B cell (primary cell): ENCODE measurements around the gene TAS2R19. TPM values are rescaled to one million over a fixed set of nuclear protein-coding genes. Genes with fewer than 3 reads are reported as not detected.
"Not testable (repeated sequence)": the region's sequence is repeated elsewhere in the genome, so short reads cannot be mapped to it uniquely, and the experiment has no call there.

ENCODE experiments used
- ATAC-seq: fragments of 200-7000 bp; cut with Tn5 transposase; one replicate; pipeline ENCODE4 v1.10.0; 2021; ENCODE audit warnings: low read depth, mild to moderate bottlenecking, moderate number of reproducible peaks, moderate library complexity
- CTCF ChIA-PET: fragments of 350-600 bp; sonication (Branson Sonifier 250); formaldehyde crosslinking; loops from one replicate; lab custom pipeline; 2021; ENCODE audit warnings: antibody characterized with exemption, inconsistent platforms; lab: Charles Lee
- POLR2A ChIA-PET: fragments of 350-600 bp; sonication (Branson Sonifier 250); formaldehyde crosslinking; loops from one replicate; lab custom pipeline; 2021; ENCODE audit warnings: antibody characterized with exemption; lab: Charles Lee
- DNase-seq: peaks from one replicate; pipeline ENCODE4 v3.0.0; 2013
- H2AFZ ChIP-seq: 2 replicates; pipeline ENCODE4 v1.6.1; 2012; ENCODE audit warnings: mild to moderate bottlenecking, low read depth, low read length; ENCODE audit not compliant: insufficient read depth, poor library complexity, severe bottlenecking
- H3K27ac ChIP-seq, 2 donors: 1 replicate in 1 of 2; 2 replicates in 1 of 2; pipeline ENCODE4 v1.5.1; 2012 to 2013; ENCODE audit warnings: low read length in 2 of 2, mild to moderate bottlenecking in 2 of 2, moderate library complexity in 1 of 2
- H3K27me3 ChIP-seq, 4 experiments: fragments of 200-600 bp in 1 of 4; sonication (generic) in 1 of 4; replicated peaks in 1 of 4; 1 replicate in 2 of 4; 2 replicates in 2 of 4; pipeline versions ENCODE4 v1.6.1 to v1.7.0; 2013 to 2016; ENCODE audit warnings: low read length in 3 of 4, mild to moderate bottlenecking in 2 of 4, mixed read lengths in 1 of 4, moderate library complexity in 1 of 4; ENCODE audit not compliant: insufficient read depth in 4 of 4, control insufficient read depth in 3 of 4; ENCODE audit errors: control extremely low read depth in 1 of 4
- H3K36me3 ChIP-seq, 2 experiments: replicated peaks in 1 of 2; 1 replicate in 1 of 2; 2 replicates in 1 of 2; pipeline versions ENCODE4 v1.6.1 to v1.7.1; 2013; ENCODE audit warnings: low read length in 1 of 2; ENCODE audit not compliant: insufficient read depth in 2 of 2, control insufficient read depth in 1 of 2; ENCODE audit errors: control extremely low read depth in 1 of 2, extremely low read depth in 1 of 2
- H3K4me1 ChIP-seq, 2 donors: fragments of 200-600 bp in 1 of 2; sonication (generic) in 1 of 2; 1 replicate in 1 of 2; 2 replicates in 1 of 2; pipeline versions ENCODE4 v1.5.1 to v1.6.1; 2013 to 2017; ENCODE audit warnings: low read length in 2 of 2; ENCODE audit not compliant: control insufficient read depth in 2 of 2, insufficient read depth in 2 of 2
- H3K4me2 ChIP-seq: replicated peaks from 2 replicates; pipeline ENCODE3; 2012; ENCODE audit warnings: mild to moderate bottlenecking, low read depth, low read length; ENCODE audit not compliant: poor library complexity, severe bottlenecking
- H3K4me3 ChIP-seq, 5 experiments: fragments of 200-600 bp in 1 of 5; sonication (generic) in 1 of 5; 1 replicate in 3 of 5; 2 replicates in 2 of 5; pipeline versions ENCODE4 v1.5.1 to v1.7.0; 2011 to 2016; ENCODE audit warnings: low read length in 4 of 5, mild to moderate bottlenecking in 4 of 5, low read depth in 2 of 5, control low read depth in 1 of 5, moderate library complexity in 1 of 5; ENCODE audit not compliant: insufficient read depth in 1 of 5; ENCODE audit errors: control extremely low read depth in 1 of 5, extremely low read depth in 1 of 5
- H3K79me2 ChIP-seq: fragments of 200-600 bp; sonication (generic); one replicate; pipeline ENCODE4 v1.6.0; 2016; ENCODE audit warnings: low read length; ENCODE audit not compliant: control insufficient read depth, insufficient read depth
- H3K9ac ChIP-seq: fragments of 200-600 bp; sonication (generic); 2 replicates; pipeline ENCODE4 v1.6.1; 2017; ENCODE audit warnings: mild to moderate bottlenecking, low read length, moderate library complexity
- H3K9me3 ChIP-seq, 3 donors: one replicate each; pipeline versions ENCODE4 v1.6.1 to v1.7.1; 2013; ENCODE audit warnings: low read length in 2 of 3; ENCODE audit not compliant: control insufficient read depth in 2 of 3, insufficient read depth in 1 of 3; ENCODE audit errors: control extremely low read depth in 1 of 3
- H4K20me1 ChIP-seq: 2 replicates; pipeline ENCODE4 v1.6.0; 2012; ENCODE audit warnings: mild to moderate bottlenecking, low read length; ENCODE audit not compliant: insufficient read depth, control insufficient read depth, poor library complexity, severe bottlenecking
- H3K27ac Mint-ChIP-seq: one replicate; pipeline ENCODE4 v1.8.0; 2021; ENCODE audit warnings: mixed read lengths
- H3K27me3 Mint-ChIP-seq: one replicate; pipeline ENCODE4 v1.8.0; 2021; ENCODE audit warnings: mixed read lengths
- H3K4me1 Mint-ChIP-seq: one replicate; pipeline ENCODE4 v1.8.0; 2021; ENCODE audit warnings: mixed read lengths
- H3K4me3 Mint-ChIP-seq: one replicate; pipeline ENCODE4 v1.8.0; 2021; ENCODE audit warnings: mixed read lengths
- H3K9me3 Mint-ChIP-seq: one replicate; pipeline ENCODE4 v1.8.0; 2022; ENCODE audit warnings: mixed read lengths; ENCODE audit not compliant: insufficient read depth
- EZH2 ChIP-seq: IDR thresholded peaks from 2 replicates; pipeline ENCODE4 v1.6.1; 2012; ENCODE audit warnings: borderline replicate concordance, low read depth, mild to moderate bottlenecking, moderate library complexity, low read length; ENCODE audit not compliant: insufficient read depth, poor library complexity, severe bottlenecking
- WGBS: methylation state at CpG from one replicate; pipeline ENCODE4 v1.1.5; 2013; ENCODE audit warnings: missing lambda C conversion rate; ENCODE audit not compliant: insufficient coverage; 5-methylcytosine and 5-hydroxymethylcytosine counted together
- intact Hi-C: fragments of 100-400 bp; cut with micrococcal nuclease; formaldehyde crosslinking; loops from one replicate; pipeline ENCODE4 v1.10.0; 2022
- polyA plus RNA-seq: library from polyadenylated mRNA; depleted of rRNA; stranded (reverse); fragments of >200 nt; gene quantifications from 2 replicates; pipeline ENCODE4 v1.2.3, GENCODE V29; 2012
- total RNA-seq, 2 donors: library from RNA; stranded (reverse); fragments of 120-200 nt in 1 of 2; gene quantifications; 1 replicate in 1 of 2; 2 replicates in 1 of 2; pipeline versions ENCODE4 v1.2.3 to v1.2.4, GENCODE V29; 2013 to 2022
- TF ChIP-seq, protein P1 (sequence below): fragments of 200-600 bp; IDR thresholded peaks from one replicate; pipeline ENCODE4 v1.8.0; 2022; ENCODE audit warnings: antibody characterized with exemption, mild to moderate bottlenecking

TAS2R19 gene
- total and polyA plus RNA-seq, 2 donors (not counting 1 experiment from before 2014, with no cell fraction given), result 0.34 to 5.7 TPM

DNA sequence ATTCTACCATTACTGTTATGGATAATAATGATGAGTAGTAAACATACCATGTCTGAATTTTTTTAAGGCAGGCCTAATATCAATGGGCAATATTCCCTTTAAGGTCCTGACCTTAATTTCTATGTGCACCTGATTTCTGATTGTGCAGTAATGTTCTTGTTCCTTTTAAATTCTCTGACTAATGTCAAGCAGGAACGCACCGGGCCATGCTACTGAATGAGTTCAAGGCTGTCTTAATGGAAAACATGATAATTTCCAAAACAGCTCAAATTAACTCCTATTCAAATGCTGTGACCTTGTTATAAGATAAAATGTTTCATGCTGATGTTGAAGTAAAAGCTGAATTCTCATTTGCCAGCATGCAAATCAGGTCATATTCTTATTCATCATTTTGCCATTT is 32.9 kb upstream of the TAS2R19 start:
- H3K27me3 Mint-ChIP-seq, result no peaks in the 10 kb centered on the region
- H4K20me1 ChIP-seq, result no peaks in the 10 kb centered on the region
- intact Hi-C loops, result loop anchor here (1.0 to 2.0 kb wide), 2 partner anchors 29 to 71 kb away; no protein-coding TSS in a partner anchor
- no peak overlapping the region for H3K27ac Mint-ChIP-seq
- TF ChIP-seq, protein P1, sequence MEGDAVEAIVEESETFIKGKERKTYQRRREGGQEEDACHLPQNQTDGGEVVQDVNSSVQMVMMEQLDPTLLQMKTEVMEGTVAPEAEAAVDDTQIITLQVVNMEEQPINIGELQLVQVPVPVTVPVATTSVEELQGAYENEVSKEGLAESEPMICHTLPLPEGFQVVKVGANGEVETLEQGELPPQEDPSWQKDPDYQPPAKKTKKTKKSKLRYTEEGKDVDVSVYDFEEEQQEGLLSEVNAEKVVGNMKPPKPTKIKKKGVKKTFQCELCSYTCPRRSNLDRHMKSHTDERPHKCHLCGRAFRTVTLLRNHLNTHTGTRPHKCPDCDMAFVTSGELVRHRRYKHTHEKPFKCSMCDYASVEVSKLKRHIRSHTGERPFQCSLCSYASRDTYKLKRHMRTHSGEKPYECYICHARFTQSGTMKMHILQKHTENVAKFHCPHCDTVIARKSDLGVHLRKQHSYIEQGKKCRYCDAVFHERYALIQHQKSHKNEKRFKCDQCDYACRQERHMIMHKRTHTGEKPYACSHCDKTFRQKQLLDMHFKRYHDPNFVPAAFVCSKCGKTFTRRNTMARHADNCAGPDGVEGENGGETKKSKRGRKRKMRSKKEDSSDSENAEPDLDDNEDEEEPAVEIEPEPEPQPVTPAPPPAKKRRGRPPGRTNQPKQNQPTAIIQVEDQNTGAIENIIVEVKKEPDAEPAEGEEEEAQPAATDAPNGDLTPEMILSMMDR, result no peak
- TF ChIP-seq EZH2, result no peak
- WGBS, result no CpG with 5 or more reads among the region's 2 CpGs
- H3K4me3 ChIP-seq, result no peak overlapping the region
- no peak overlapping the region for H3K4me2 ChIP-seq
- ChIA-PET POLR2A (no interaction called here), CTCF (no interaction called here)
- no peaks in the 10 kb centered on the region for H3K4me1 ChIP-seq
- peaks cover 0 to 13% (median 5%) of the 10 kb centered on the region in 3 donors for H3K9me3 ChIP-seq
- ATAC-seq (no peak), DNase-seq (no peak)
- H2AFZ ChIP-seq, result no peak overlapping the region
- H3K27ac ChIP-seq, result no peak overlapping the region
- no peak overlapping the region for H3K9ac ChIP-seq
- H3K9me3 Mint-ChIP-seq, result peaks cover 8% of the 10 kb centered on the region
- no peaks in the 10 kb centered on the region for H3K27me3 ChIP-seq
- no peaks in the 10 kb centered on the region for H3K4me1 Mint-ChIP-seq
- H3K4me3 Mint-ChIP-seq, result no peak overlapping the region
- peaks cover 0 to 5% of the 10 kb centered on the region in 2 experiments for H3K36me3 ChIP-seq
- H3K79me2 ChIP-seq, result peaks cover 24% of the 10 kb centered on the region

DNA sequence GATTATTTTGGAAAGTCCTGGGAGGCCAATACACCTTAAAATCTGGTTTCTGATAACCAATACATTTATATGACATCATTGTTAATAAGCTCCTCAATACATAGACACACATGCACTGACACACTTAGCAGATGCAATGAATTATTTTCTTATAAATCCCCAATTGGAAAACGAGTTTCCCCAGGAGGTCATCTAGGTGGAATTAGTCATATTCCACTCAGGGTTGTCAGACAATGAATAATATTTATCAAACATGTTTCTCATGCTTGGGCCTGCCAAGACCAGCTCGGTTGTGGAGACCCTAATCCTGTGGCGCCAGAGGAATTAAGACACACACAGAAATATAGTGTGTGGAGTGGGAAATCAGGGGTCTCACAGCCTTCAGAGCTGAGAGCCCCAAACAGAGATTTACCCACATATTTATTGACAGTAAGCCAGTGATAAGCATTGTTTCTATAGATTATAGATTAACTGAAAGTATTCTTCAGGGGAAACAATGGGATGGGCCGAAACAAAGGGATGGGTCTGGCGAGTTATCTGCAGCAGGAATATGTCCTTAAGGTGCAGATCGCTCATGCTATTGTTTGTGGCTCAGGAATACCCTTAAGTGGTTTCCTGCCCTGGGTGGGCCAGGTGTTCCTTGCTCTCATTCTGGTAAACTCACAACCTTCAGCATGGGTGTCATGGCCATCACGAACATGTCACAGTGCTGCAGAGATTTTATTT is 27.5 kb upstream of the TAS2R19 start:
- H3K27ac ChIP-seq, H4K20me1 ChIP-seq, DNase-seq, H3K4me1 Mint-ChIP-seq, intact Hi-C loops, H3K4me3 Mint-ChIP-seq, CTCF ChIA-PET, H3K27me3 ChIP-seq, H3K4me3 ChIP-seq, H3K9ac ChIP-seq, ATAC-seq, H2AFZ ChIP-seq, H3K27ac Mint-ChIP-seq, H3K27me3 Mint-ChIP-seq, POLR2A ChIA-PET, H3K79me2 ChIP-seq, H3K9me3 Mint-ChIP-seq, H3K4me1 ChIP-seq, H3K4me2 ChIP-seq: not testable (repeated sequence)
- H3K9me3 ChIP-seq, result peaks cover 0 to 19% (median 11%) of the 10 kb centered on the region in 3 donors
- H3K36me3 ChIP-seq, result peaks cover 0 to 10% of the 10 kb centered on the region in 2 experiments
- 100% methylated on average over 3 of the region's 7 CpGs for WGBS

DNA sequence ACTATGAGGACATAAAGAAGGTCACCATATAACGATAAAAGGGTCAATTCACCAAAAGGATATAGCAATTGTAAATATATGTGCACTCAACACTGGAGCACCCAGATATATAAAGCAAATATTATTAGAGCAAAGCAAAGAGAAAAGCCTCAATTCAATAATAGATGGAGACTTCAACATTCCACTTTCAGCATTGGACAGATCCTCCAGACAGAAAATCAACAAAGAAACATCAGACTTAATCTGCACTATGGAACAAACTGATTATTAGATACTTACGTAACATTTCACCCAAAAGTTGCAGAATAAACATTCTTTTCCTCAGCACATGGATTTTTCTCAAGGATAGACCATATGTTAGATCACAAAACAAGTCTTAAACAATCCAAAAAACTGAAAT is 18.9 kb upstream of the TAS2R19 start:
- H3K4me1 Mint-ChIP-seq, H2AFZ ChIP-seq, H3K4me2 ChIP-seq, H3K9me3 Mint-ChIP-seq, H4K20me1 ChIP-seq, DNase-seq, CTCF ChIA-PET, H3K9ac ChIP-seq, H3K79me2 ChIP-seq, H3K9me3 ChIP-seq, H3K27ac ChIP-seq, H3K4me1 ChIP-seq, H3K4me3 ChIP-seq, H3K27me3 ChIP-seq, ATAC-seq, H3K36me3 ChIP-seq, H3K27ac Mint-ChIP-seq, intact Hi-C loops, H3K27me3 Mint-ChIP-seq, POLR2A ChIA-PET, H3K4me3 Mint-ChIP-seq: not testable (repeated sequence)
- 100% methylated on average over 1 of the region's 2 CpGs for WGBS
